HG02852 (cell line): ENCODE measurements around the gene ASB13.

Experiments
- ATAC-seq: cut with Tn5 transposase; IDR thresholded peaks from one replicate; pipeline ENCODE4 v1.9.1; 2021; ENCODE audit warnings: mild to moderate bottlenecking, moderate library complexity; ENCODE audit not compliant: unreplicated experiment

ASB13 gene

DNA sequence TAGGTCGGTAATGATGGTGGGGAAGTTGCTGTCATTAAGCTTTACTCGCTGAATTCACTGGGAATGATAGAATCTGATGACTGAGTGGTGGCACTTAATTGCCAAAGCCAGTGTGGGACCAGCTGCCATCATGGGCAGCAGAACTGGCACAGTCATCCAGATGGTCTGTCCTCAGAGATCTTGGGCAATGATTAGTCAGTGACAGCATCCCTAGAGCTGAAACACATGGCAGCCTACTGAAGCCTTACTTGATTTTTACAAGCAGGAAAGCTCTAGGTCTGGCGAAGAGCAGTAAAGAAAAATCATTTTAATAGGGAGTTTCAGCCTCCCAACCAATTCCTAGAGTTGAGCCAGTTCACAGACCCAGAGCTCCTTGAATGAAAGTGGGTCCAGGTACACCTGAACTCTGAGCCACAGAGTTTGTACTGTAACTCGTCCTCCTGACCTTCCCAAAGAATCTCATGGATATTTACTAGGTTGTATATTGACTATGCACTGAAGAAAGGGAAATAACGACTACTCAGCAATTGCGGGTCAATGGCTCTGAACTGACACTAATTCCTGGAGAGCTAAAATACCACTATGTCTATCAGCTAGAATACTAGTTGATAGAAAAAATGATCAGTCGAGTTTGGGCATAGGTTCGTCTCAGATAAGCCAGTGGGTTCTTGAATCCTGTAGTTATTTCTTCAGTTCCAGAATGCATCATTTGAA lies 4.4 kb upstream of the ASB13 start:
- ATAC-seq, result no peak

DNA sequence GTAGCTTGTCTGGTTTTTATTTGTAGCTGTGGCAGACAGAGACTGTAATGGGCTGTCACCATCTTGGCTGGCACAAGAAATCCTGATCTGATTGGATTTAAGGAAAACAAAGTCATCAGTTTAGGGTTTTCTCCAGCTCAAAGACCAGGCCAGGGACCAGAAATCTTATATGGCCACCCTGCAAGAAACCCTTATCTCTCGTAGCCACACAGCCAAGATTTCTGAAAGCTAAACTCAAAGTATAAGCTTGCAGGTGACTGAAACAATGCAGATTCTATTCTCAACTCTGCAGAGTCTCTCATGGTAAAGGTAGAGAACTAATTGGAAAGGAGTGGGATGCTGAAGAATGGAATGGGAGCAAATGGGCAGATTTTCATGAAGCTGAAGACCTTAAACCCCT lies 3.2 kb upstream of the ASB13 start:
- no peak for ATAC-seq

DNA sequence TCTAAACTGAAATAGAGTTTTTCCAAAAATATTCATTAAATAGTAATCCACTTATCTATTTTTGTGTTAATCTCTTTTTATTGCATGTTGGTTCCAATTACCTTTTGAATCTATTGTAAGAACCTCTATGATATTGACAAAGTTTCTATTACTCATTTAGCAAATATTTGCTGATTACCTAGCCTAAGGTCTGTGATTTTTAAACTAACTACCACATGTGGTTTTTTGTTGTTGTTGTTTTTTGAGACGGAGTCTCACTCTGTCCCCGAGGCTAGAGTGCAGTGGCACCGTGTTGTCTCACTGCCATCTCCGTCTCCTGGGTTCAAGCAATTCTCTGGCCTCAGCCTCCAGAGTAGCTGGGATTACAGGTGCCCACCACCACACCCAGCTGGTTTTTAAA lies 2.0 kb upstream of the ASB13 start:
- ATAC-seq, result no peak

DNA sequence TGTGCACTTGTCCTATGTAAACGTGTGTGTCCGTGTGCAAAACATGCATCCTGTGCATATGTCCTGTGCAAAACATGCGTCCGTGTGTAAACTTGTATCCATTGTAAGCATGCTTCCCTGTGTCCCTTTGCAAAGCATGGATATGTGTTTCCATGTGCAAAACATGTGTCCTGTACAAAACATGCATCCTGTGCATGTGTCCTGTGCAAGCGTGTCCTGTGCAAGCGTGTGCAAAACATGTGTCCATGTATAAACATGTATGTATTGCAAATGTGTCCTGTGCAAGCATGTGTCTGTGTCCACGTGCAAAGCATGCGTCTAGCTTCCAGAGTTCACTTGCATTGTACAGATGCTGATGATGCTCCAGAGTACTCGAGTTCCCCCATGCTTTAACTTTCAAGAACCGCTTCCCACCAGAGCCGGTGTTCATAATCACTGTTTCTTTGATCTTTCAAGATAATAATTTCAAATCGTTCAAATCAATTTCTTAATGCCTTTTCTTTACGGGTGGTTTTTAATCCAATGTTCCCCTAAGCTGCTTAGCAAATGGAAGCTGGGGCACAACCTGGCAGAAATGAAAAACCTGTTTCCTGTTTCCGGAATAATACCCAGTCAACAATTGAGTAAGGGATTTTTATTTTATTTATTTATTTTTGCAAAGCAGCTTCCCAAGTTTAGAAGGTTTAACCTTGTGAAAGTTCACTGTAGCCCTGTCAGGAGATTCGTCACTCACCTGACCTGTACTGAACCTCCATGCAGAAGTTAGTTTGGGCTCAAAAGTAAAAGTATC lies 641 bp upstream of the ASB13 start:
- no peak for ATAC-seq

DNA sequence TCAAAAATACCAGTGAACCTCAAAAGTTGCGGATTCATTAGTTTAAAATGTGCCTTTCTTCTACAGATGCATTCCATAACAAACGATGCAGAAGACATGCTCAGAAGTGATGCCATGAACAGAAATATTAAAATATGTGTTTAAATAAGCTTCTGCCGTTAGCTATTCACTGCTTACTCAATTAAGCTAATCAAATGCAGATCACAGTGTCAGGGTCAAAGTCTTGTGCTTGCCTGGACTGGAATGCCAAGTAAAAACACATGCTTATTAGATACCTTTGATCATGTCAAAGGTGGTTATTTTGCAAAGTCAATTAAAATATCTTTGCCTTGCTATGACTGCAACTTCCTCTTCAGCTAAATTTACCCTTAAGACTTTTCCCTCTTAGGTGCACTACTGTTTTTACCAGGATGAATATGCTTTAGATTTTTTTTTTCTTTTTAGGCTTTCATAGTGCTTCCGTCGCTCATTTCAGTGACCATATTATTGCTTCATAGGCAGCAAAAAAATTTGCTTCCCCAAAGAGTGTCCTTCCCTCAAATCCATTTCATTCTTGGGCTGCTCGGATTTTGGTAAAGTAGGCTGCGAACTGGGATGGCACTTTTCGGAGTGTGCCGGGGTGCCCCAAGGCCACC lies 905 bp downstream of the ASB13 start:
- ATAC-seq, result peak; percentile 20

DNA sequence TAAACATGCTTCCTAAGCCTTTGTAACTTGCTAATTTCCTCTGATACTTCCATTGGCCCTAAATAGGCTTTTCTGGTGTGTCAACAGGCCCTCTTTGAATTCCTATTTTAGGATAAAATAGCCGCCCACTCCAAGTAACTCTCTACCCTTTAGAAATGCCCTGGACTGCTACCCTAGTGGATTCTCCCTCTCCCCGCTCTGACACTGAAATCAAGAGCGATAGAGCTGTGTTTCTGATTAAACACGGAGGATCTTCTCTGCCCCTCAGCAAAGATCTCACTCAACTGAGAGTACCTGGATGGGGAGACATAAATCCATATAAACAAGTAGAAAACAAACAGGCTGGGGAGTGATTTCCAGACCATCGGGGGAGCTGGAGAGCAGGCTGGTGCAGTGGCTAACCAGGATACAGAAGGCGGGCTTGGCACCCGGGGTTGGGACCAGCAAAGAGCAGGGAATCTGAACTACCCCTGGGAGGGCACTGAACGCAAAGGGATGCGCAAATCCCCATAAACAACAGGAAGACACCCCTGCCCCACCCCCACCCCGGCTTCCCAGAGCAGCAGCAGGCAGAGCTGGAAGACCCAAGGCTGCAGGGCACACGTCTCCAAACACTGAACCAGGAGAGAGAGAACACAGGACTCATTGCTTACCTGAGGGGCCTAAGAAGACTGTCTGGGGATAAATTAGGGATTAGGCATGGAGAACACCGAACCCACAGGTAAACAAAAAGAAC lies 2.5 kb downstream of the ASB13 start:
- ATAC-seq, result no peak

DNA sequence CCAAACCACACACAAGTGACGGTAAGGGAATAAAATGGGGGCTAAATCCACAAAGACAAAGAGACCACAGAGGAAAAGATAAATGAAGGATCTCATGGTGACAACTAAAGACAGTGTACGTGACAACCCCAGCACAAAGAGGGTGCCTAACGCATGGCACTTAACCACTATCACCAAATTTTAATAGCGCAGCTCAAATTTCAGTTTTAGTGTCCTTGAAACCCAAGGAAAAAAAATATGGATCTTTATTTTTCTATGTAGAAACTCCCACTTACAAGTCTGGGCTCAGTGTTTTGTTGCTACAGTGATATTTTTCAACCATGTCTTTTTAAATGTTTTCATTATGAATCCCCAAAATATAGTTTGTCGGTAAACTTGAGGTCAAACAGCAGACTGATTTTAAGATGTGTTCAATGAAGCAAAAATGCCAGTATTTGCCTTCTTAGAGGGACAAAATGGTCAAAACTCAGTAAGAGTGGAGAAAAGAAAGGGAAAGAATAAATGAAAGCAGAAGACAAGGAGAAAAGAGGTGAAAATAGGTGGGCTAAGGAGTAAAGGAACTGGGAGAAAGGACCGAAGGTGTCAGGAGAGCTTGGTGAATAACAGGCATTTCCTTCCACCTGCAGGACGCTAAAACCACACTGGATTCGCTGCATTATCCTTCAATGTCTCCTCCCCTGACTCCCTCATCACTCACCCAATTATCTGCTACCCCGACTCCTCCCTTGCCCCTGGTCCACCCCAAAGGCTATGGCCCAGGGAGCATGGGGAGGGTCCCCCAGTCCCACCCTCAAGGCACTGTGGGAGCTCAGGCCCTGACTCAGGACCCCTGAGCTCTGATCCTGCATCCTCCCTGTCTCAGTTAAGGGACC lies 3.5 kb downstream of the ASB13 start:
- no peak for ATAC-seq

DNA sequence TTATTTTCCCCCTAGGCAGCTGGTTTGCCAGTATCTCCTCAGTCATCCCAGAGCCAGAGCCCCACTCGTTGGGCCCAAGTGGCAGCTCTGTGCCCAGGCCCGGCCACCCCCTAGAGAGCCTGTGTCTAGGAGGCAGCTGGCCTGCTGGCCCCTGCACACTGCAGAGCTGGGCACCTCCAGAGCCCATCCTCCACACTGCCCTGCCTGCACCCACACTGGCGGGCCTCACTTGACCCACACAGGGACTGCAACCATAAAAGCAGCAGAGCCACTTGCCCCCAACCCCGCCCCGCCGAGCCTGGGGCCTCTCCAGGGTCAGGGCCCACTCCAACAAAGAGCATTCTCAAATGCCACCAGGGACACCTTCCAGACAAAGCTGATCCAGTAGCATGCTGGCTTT lies 5.4 kb downstream of the ASB13 start:
- no peak for ATAC-seq

DNA sequence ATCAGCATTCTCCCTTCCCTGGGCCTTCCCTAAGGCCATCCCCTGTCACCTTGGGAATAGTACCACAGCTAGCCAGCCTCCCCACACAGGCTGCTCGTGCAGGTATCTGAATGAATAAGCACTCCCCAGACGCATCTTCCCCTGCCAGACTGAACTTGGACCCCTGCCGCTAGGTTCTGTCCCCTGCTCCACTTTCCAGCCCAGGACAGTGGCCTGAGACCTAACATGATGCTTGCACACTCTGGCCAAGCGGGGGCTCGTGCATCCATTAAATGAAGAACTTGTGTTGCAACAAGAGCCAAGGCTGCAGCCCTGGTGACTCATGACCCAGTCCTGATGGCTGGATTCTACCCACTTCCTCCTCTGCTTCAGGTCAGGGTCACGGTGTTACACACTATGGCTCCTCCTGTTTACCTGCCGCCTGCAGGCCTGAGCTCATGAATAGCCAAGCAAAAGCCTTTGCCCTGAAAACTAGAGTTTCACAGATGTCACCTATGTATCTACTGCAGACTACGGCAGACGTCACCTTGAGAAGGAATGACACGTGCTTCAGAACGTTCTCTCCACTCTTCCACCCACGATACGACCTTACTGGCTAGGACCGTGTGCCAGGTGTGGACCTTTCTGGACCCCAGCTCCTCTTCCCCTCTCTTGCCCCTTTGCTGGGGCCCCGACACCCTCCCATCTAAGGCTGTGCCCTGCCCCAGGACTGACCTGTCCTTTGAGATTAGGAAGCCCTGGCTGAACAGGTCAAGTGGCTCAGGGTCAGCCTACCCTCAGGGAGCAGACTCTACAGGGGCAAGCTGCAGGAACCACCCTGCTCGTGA lies 6.5 kb downstream of the ASB13 start:
- ATAC-seq, result peak; percentile 71

DNA sequence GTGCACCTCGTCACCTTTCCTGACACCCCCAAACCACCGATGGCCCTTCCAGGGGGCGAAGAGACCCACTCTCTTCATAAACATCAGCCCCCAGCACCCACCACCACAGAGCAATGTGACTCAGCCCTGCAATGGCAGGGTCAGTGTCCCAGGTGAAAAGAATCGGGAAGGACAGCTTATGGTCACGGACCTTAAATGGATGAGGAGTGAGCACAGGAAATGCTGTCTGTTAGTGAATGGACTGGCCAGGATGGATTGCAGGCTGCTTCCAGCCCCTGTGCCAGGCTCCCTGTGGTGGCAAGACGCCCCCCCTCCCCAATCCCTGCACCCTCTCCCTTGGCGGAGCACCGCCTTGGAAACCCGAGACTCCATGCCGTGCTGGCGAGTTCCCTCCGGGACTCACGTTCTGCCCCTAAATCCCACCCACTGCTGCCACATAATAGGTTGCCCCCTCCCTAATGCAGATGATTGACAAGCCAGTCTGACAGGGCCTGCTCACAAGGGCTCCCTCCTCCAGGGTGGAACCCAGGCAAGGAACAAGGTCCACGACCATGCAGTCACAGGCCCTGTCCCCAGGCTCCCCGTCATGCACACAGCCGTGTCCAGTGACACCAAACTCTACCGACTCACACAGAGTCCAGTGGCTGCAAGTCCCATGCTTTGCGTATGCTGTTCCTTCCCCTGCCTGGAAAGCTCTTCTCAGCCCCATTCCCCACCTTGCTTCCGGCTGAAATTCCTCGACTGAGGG lies 7.3 kb downstream of the ASB13 start:
- no peak for ATAC-seq

DNA sequence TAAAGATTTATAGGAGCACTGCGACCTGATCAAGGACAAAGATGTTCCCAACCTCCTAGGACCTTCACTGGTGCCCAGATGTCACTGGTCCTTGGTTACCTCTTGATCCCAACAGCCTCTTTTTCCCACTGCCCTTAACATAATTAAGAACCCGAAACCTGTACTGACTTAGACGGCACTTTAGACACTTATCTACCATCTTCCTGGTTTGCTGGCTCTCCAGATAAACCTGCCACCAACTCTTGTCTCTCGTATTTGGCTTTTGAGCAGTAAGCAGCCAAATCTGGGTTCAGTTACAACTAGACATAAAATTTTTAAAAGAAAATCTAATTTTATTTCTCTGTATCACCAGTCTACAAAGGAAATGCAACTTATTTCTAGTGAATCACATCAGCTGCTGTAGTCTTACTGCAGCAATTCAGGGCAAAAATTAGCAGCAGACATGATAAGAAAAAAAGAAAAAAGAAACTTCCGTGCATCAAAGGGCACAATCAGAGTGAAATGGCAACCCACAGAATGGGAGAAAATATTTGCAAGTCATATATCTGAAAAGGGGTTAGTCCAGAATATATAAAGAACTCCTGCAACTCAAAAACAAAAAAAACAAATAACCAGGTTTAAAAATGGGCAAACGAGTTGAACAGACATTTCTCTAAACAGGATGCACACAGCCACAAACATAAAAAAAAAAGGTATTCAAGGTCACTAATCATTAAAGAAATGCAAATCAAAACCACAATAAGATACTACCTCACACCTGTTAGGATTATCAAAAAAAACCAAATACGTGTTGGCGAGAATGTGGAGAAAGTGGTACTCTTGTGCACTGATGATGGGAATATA lies 9.4 kb downstream of the ASB13 start:
- no peak for ATAC-seq

DNA sequence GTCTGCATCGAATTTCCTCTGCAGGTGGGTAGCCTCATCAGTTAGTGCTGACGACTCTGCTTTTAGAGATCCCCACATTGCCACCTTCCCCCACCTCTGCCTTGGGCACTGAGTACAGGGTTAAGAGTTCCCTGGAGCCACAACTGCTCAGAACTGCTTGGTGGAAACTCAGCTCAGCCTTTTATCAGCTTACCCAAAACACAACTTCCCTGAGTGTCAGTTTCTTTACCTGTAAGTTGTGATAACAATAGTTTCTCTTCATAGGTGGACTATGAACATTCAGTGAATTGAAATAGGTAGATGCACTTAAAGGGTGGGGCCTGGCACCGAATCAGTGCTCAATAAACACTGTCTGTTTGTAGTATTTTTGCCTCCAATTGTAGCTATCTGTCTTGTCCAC lies 11.3 kb downstream of the ASB13 start:
- no peak for ATAC-seq

DNA sequence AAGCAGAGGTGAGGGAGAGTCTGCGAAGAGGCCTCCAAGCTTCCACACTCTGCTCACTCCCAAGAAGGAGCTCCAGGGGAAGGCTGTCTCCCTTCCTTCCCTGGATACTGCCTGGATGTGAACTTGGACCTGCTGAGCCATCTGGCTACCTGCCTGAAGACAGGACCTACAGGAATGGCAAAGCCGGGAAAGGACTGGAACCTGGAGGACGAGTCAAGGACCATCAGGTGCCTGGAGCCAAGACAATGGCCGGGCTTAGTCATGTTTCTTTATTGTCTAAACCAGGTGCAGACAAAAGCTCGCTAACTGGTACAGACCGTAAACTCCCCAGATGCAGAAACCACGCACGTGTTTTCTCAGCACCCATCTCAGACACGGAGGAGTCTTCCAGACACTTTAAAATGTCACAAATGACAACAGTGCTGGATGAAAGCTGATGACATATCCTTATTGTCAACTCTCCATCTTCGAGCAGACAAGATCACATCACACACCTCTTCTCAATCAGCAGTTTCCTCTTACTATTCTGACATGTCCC lies 12.1 kb downstream of the ASB13 start:
- ATAC-seq, result no peak

DNA sequence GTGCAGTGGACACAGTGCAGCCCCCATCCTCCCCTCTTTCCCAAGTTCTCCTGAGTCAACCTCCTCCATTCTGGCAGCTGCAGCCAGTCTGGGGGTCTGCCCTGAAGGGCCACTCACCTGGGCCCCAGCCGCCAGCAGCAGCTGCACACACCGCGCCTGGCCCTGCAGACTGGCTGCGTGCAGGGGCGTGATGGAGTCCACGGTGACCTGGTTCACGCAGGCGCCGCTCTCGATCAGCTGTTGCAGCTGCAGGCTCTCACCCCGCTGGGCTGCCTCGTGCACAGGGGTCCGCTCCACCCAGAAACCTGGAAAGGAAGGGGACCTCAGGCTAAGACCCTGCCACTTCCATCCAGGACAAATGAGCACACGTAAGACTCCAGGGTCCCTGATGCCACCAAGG lies 13.6 kb downstream of the ASB13 start:
- no peak for ATAC-seq

DNA sequence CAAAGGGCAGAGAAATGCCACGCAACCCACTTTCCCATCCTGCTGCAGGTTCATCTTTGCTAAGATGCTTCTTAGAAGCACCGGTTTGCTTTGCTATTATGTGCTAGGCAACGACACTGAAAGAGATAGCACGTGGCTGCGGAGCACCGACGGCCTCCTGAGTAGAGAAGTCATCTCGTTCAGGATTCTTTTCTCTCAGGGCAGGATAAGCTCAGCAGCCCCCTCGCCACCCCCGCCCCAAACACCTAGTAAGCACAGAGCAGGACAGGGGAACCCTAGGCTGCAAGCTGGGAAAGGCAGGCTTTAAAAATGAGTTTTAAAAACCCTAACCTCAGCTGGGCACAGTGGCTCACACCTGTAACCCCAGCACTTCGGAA lies 15.0 kb downstream of the ASB13 start:
- no peak for ATAC-seq

DNA sequence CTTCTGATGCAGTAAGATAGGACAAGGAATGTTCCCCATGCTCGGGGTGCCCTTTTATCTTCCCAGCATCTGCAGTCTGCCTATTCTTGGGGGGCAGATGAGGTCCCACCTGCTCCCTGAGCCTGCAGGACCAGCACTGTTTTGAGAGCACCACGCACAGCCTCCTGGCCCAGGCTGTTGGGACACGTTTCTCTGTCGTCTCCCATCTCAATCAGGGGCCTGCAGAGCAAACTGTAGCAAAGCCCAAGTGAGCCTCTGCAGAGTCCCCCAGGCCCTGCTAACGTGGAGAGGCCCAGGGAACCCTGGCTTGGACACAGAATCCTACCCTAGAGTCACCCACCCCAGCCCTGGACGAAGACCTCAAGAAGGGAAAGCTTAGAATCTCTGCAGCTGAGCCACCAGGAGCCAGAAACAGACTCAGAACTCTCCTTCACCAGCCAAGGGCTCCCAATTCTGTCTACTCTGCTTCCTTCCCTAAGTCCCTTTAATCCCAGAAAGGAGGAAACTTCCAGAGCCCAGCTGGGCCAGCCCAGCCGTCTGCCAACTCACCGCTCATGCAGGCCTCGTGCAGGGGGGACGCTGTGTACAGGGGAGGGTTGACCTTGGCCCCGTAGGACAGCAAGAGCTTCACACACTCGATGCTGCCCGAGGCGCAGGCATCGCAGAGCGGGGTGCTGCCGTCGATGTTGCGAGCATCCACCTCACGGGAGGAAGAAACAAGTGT lies 15.6 kb downstream of the ASB13 start:
- ATAC-seq, result no peak

DNA sequence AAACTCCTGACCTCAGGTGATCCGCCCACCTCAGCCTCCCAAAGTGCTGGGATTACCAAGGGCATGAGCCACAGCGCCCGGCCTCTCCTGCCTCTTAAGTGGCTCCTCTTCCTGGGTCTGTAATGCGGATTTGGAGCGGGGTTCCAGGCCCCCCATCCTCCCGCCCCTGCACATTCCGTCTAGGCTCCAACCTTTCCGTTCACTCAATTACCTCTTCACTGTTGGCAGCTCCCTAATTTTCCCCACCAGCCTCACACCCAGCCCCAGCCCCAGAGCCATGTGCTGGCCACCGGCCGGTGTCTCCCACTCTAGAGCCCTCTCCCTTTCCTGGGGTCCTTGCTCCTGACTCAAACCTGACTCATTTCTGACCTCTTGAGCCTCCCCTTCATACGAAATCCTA lies 16.6 kb downstream of the ASB13 start:
- no peak for ATAC-seq
